Breast epithelium (tissue), 4 donors: ENCODE data around the gene HOXB6. TPM values are rescaled to one million over a fixed set of nuclear protein-coding genes. Genes with fewer than 3 reads are reported as not detected.
A peak's percentile ranks its signal among the peaks of the same experiment; 100 is the strongest.

ENCODE experiments used
- DNase-seq, 2 donors: peaks; one replicate each; pipeline ENCODE4 v3.0.0-alpha.2; 2019; ENCODE audit warnings: low spot score in 2 of 2
- H3K27ac ChIP-seq, 2 donors: fragments of 200-600 bp; sonication (generic) in 1 of 2; one replicate each; pipeline ENCODE4 v1.5.1; 2016 to 2019; ENCODE audit warnings: mild to moderate bottlenecking in 1 of 2
- H3K27me3 ChIP-seq, 2 donors: fragments of 200-600 bp; sonication (generic) in 1 of 2; one replicate each; pipeline versions ENCODE4 v1.5.1 to v1.6.0; 2017 to 2019; ENCODE audit warnings: control low read depth in 1 of 2, mild to moderate bottlenecking in 1 of 2
- H3K36me3 ChIP-seq: fragments of 200-600 bp; one replicate; pipeline ENCODE4 v1.5.1; 2019
- H3K4me1 ChIP-seq, 2 donors: fragments of 200-600 bp; sonication (generic); one replicate each; pipeline ENCODE4 v1.5.1; 2016 to 2019; ENCODE audit warnings: control low read depth in 1 of 2
- H3K4me3 ChIP-seq, 3 donors: fragments of 200-600 bp; sonication (generic); 1 replicate in 2 of 3; 2 replicates in 1 of 3; pipeline ENCODE4 v1.5.1; 2016 to 2019; ENCODE audit warnings: mild to moderate bottlenecking in 3 of 3, moderate library complexity in 2 of 3
- H3K9me3 ChIP-seq, 2 donors: fragments of 200-600 bp; sonication (generic) in 1 of 2; one replicate each; pipeline ENCODE4 v1.5.1; 2016 to 2019; ENCODE audit warnings: control low read depth in 1 of 2
- intact Hi-C: fragments of 100-400 bp; cut with DNase I; formaldehyde crosslinking; loops from one replicate; pipeline ENCODE4 v1.15.1; 2023; ENCODE audit warnings: low total_unique reads
- total RNA-seq, 3 donors: library from RNA; depleted of rRNA; stranded (reverse); fragments of >200 nt; gene quantifications; one replicate each; pipeline ENCODE4 v1.1.0, GENCODE V29; 2016
- TF ChIP-seq, protein P1 (sequence below), 3 donors: fragments of 450-650 bp; IDR thresholded peaks; one replicate each; pipeline ENCODE4 v1.5.1; 2016 to 2017; ENCODE audit warnings: antibody characterized with exemption in 3 of 3, mild to moderate bottlenecking in 3 of 3, moderate library complexity in 3 of 3

HOXB6 gene
- total RNA-seq, 3 donors from 2014 or later = 1.0 to 24.9 (median 18.2) TPM

DNA sequence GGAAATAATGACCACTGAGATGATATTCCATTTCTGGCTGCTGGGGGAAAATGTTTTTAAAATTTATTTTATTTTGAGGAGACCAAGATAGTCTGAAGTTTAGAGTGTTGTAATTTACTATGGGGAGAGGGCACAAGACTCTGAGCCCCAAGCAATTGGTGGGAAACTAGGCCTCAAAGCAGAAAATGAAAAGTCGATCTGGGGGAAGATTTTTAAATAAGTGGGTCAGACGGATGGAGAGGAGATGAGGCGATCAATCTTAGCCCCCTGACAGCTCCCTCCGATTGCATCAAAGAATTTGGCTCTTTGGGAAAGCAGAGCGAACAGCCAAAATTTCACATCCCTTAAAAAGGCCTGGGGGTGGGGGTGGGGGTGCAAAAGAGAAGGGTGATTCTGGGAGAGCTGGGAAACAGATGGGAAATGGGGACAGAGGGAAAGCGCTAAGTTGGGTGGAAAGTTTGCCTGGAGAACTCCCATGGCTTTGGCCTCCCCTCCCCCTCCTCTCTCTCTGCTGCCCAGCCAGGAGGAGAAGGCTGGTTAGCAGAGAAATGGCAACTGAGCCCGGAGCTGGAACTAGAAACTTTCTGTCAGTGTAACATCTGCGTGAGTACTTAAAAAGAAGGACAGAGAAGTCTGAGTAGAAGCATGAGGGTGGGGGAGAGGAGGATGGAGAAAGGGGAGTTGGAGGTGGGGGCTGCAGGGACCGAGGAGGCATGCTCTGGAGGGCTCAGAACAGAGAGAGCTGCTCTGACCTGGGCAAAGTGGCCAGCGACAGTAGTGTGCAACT lies 58.5 kb downstream of the HOXB6 start:
- no peaks in the 10 kb centered on the region for H3K36me3 ChIP-seq
- DNase-seq = no peak
- intact Hi-C loops = no loop called here
- no peaks in the 10 kb centered on the region for H3K9me3 ChIP-seq
- peak overlapping the region; percentile 5 to 49 (median 10) for H3K4me3 ChIP-seq
- peaks cover 0 to 3% of the 10 kb centered on the region in 2 donors for H3K4me1 ChIP-seq
- peaks cover 0 to 17% of the 10 kb centered on the region in 2 donors for H3K27me3 ChIP-seq
- H3K27ac ChIP-seq = peak overlapping the region; percentile 54 to 97
- TF ChIP-seq, protein P1, sequence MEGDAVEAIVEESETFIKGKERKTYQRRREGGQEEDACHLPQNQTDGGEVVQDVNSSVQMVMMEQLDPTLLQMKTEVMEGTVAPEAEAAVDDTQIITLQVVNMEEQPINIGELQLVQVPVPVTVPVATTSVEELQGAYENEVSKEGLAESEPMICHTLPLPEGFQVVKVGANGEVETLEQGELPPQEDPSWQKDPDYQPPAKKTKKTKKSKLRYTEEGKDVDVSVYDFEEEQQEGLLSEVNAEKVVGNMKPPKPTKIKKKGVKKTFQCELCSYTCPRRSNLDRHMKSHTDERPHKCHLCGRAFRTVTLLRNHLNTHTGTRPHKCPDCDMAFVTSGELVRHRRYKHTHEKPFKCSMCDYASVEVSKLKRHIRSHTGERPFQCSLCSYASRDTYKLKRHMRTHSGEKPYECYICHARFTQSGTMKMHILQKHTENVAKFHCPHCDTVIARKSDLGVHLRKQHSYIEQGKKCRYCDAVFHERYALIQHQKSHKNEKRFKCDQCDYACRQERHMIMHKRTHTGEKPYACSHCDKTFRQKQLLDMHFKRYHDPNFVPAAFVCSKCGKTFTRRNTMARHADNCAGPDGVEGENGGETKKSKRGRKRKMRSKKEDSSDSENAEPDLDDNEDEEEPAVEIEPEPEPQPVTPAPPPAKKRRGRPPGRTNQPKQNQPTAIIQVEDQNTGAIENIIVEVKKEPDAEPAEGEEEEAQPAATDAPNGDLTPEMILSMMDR (IDR thresholded peaks at IDR 0.05) = no peak

Other genes with a start within 250 kb of the HOXB6 start
- gene SKAP1, start 174.8 kb downstream of the HOXB6 start, total RNA-seq = 1 to 10 TPM; 1.1 to 7.5 (median 5.9) TPM
- gene HOXB1, start 74.0 kb downstream of the HOXB6 start, total RNA-seq = not detected
- gene HOXB2, start 59.9 kb downstream of the HOXB6 start, total RNA-seq = 10 to 100 TPM; 13.6 to 36.4 (median 19.6) TPM
- gene HOXB4, start 26.6 kb downstream of the HOXB6 start, total RNA-seq = 1 to 10 TPM; 2.2 to 7.5 (median 2.3) TPM
- 10 to 100 TPM; 13.8 to 36.7 (median 14.4) TPM for gene HOXB3, start 14.7 kb downstream of the HOXB6 start, total RNA-seq
- 1 to 10 TPM in 2 of 3 donors, under 1 TPM in 1; 0.44 to 2.0 (median 1.4) TPM for gene HOXB5, start 11.2 kb downstream of the HOXB6 start, total RNA-seq
- gene HOXB7, start 6.0 kb upstream of the HOXB6 start, total RNA-seq = 10 to 100 TPM in 1 of 3 donors, 1 to 10 TPM in 2; 1.5 to 16.8 (median 4.3) TPM
- 1 to 10 TPM in 2 of 3 donors, under 1 TPM in 1; 0.59 to 4.6 (median 4.6) TPM for gene HOXB8, start 10.3 kb upstream of the HOXB6 start, total RNA-seq
- under 1 TPM; 0.32 to 0.44 (median 0.33) TPM for gene HOXB9, start 21.4 kb upstream of the HOXB6 start, total RNA-seq
- not detected for gene PRAC1, start 117.5 kb upstream of the HOXB6 start, total RNA-seq
- not detected for gene PRAC2, start 118.2 kb upstream of the HOXB6 start, total RNA-seq
- under 1 TPM in 1 of 3 donors, not detected in 2; 0.16 TPM for gene HOXB13, start 123.8 kb upstream of the HOXB6 start, total RNA-seq
- gene TTLL6, start 212.2 kb upstream of the HOXB6 start, total RNA-seq = under 1 TPM in 2 of 3 donors, not detected in 1; under 0.01 to 0.32 TPM
- gene CALCOCO2, start 226.0 kb upstream of the HOXB6 start, total RNA-seq = 100 to 1,000 TPM; 134 to 262 (median 146) TPM